Breast epithelium (tissue), 4 donors: ENCODE measurements around the gene SUZ12. TPM values are rescaled to one million over a fixed set of nuclear protein-coding genes. Genes with fewer than 3 reads are reported as not detected.
"Not testable (repeated sequence)": the region's sequence is repeated elsewhere in the genome, so short reads cannot be mapped to it uniquely, and the experiment has no call there.

Experiments used
- DNase-seq, 2 donors: peaks; one replicate each; pipeline ENCODE4 v3.0.0-alpha.2; 2019; ENCODE audit warnings: low spot score in 2 of 2
- H3K27ac ChIP-seq, 2 donors: fragments of 200-600 bp; sonication (generic) in 1 of 2; one replicate each; pipeline ENCODE4 v1.5.1; 2016 to 2019; ENCODE audit warnings: mild to moderate bottlenecking in 1 of 2
- H3K27me3 ChIP-seq, 2 donors: fragments of 200-600 bp; sonication (generic) in 1 of 2; one replicate each; pipeline versions ENCODE4 v1.5.1 to v1.6.0; 2017 to 2019; ENCODE audit warnings: control low read depth in 1 of 2, mild to moderate bottlenecking in 1 of 2
- H3K36me3 ChIP-seq: fragments of 200-600 bp; one replicate; pipeline ENCODE4 v1.5.1; 2019
- H3K4me1 ChIP-seq, 2 donors: fragments of 200-600 bp; sonication (generic); one replicate each; pipeline ENCODE4 v1.5.1; 2016 to 2019; ENCODE audit warnings: control low read depth in 1 of 2
- H3K4me3 ChIP-seq, 3 donors: fragments of 200-600 bp; sonication (generic); 1 replicate in 2 of 3; 2 replicates in 1 of 3; pipeline ENCODE4 v1.5.1; 2016 to 2019; ENCODE audit warnings: mild to moderate bottlenecking in 3 of 3, moderate library complexity in 2 of 3
- H3K9me3 ChIP-seq, 2 donors: fragments of 200-600 bp; sonication (generic) in 1 of 2; one replicate each; pipeline ENCODE4 v1.5.1; 2016 to 2019; ENCODE audit warnings: control low read depth in 1 of 2
- POLR2A ChIP-seq: fragments of 450-650 bp; IDR thresholded peaks from one replicate; pipeline ENCODE4 v1.6.1; 2016; ENCODE audit warnings: antibody characterized with exemption, mild to moderate bottlenecking, moderate library complexity
- POLR2AphosphoS5 ChIP-seq, 3 donors: sonication (generic); formaldehyde crosslinking; IDR thresholded peaks; one replicate each; pipeline ENCODE4 v1.6.1; 2017; ENCODE audit warnings: antibody characterized with exemption in 3 of 3
- intact Hi-C: fragments of 100-400 bp; cut with DNase I; formaldehyde crosslinking; loops from one replicate; pipeline ENCODE4 v1.15.1; 2023; ENCODE audit warnings: low total_unique reads
- total RNA-seq, 3 donors: library from RNA; depleted of rRNA; stranded (reverse); fragments of >200 nt; gene quantifications; one replicate each; pipeline ENCODE4 v1.1.0, GENCODE V29; 2016
- TF ChIP-seq, protein P1 (sequence below), 3 donors: fragments of 450-650 bp; IDR thresholded peaks; one replicate each; pipeline ENCODE4 v1.5.1; 2016 to 2017; ENCODE audit warnings: antibody characterized with exemption in 3 of 3, mild to moderate bottlenecking in 3 of 3, moderate library complexity in 3 of 3

SUZ12 gene
- total RNA-seq, 3 donors from 2014 or later = 17.9 to 25.9 (median 21.0) TPM

GRCh38 chr17:31917065-31917529, 19.7 kb upstream of the SUZ12 start:
- TF ChIP-seq POLR2AphosphoS5 (IDR thresholded peaks at IDR 0.05) = no peak
- no peak for TF ChIP-seq POLR2A
- TF ChIP-seq, protein P1, sequence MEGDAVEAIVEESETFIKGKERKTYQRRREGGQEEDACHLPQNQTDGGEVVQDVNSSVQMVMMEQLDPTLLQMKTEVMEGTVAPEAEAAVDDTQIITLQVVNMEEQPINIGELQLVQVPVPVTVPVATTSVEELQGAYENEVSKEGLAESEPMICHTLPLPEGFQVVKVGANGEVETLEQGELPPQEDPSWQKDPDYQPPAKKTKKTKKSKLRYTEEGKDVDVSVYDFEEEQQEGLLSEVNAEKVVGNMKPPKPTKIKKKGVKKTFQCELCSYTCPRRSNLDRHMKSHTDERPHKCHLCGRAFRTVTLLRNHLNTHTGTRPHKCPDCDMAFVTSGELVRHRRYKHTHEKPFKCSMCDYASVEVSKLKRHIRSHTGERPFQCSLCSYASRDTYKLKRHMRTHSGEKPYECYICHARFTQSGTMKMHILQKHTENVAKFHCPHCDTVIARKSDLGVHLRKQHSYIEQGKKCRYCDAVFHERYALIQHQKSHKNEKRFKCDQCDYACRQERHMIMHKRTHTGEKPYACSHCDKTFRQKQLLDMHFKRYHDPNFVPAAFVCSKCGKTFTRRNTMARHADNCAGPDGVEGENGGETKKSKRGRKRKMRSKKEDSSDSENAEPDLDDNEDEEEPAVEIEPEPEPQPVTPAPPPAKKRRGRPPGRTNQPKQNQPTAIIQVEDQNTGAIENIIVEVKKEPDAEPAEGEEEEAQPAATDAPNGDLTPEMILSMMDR (IDR thresholded peaks at IDR 0.05) = no peak
- Histone ChIP-seq H3K27me3 (peaks cover 0 to 15% of the 10 kb centered on the region in 2 donors), H3K36me3 (no peaks in the 10 kb centered on the region), H3K27ac (no peak overlapping the region), H3K9me3 (no peaks in the 10 kb centered on the region), H3K4me1 (no peaks in the 10 kb centered on the region), H3K4me3 (no peak overlapping the region)
- no peak for DNase-seq
- intact Hi-C loops = no loop called here

DNA sequence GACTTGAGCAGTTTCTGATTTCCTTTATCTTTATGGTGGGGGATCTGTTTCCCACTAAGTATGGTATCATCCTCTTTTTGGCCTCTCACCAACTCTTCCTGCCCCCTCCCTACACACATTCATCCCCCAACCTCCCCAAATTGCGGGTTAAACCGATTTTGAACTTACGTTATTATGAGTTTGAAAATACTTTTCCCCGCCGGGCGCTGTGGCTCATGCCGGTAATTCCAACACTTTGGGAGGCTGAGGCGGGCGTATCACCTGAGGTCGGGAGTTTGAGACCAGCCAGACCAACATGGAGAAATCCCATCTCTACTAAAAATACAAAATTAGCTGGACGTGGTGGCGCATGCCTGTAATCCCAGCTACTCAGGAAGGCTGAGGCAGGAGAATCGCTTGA, 19.1 kb upstream of the SUZ12 start:
- DNase-seq, H3K9me3 ChIP-seq, intact Hi-C loops, H3K4me1 ChIP-seq, H3K27ac ChIP-seq, H3K36me3 ChIP-seq, H3K4me3 ChIP-seq: not testable (repeated sequence)
- H3K27me3 ChIP-seq = peaks cover 0 to 15% of the 10 kb centered on the region in 2 donors

DNA sequence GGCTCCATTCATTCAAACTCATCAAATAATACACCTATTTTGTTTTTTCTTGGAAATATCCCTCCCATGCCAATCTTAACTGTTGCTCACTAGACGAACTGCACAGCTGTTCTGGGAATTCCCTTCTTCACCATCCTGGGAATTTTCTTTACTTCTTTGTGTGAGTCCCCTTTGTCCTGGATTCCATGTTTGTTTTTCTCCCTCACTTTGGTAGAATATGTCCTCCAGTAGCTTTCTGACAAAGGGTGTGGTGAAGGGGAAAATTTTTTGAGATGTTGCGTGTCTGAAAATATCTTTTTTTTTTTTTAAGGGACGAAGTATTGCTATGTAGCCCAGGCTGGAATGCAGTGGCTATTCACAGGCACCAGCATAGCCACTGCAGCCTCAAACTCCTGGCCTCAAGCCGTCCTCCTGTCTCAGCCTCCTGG, 18.1 kb upstream of the SUZ12 start:
- no peak overlapping the region for H3K4me3 ChIP-seq
- no peaks in the 10 kb centered on the region for H3K9me3 ChIP-seq
- intact Hi-C loops = no loop called here
- no peak for TF ChIP-seq POLR2AphosphoS5 (IDR thresholded peaks at IDR 0.05)
- TF ChIP-seq, protein P1 (IDR thresholded peaks at IDR 0.05) = no peak
- no peak for TF ChIP-seq POLR2A
- H3K27me3 ChIP-seq = peaks cover 0 to 15% of the 10 kb centered on the region in 2 donors
- H3K36me3 ChIP-seq = no peaks in the 10 kb centered on the region
- H3K27ac ChIP-seq = no peak overlapping the region
- no peak for DNase-seq
- no peaks in the 10 kb centered on the region for H3K4me1 ChIP-seq

DNA sequence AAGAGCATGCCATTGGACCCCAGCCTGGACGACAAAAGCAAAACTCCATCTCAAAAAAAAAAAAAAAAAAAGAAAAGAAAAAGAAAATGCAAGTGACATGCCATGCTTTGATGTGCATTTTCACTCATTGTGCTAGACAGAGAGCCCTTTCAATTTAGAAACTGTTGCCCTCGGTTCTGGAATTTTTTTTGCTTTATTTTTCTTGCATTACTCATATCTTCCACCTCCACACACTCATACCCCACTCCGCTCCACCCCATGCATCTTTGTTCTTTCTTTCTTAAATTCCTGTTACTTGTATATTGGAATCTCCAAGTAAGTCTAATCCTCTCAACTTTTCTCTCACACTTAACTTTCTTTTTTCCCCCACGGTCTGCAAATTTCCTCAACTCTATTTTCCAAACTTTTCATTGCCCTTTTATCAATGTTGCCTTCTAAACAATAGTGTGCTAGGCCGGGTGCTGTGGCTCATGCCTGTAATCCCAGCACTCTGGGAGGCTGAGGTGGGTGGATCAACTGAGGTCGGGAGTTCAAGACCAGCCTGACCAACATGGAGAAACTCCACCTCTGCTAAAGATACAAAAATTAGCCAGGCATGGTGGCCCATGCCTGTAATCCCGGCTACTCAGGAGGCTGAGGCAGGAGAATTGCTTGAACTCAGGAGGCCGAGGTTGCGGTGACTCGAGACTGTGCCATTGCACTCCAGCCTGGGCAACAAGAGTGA, 16.8 kb upstream of the SUZ12 start:
- Histone ChIP-seq H3K27ac (no peak overlapping the region), H3K9me3 (no peaks in the 10 kb centered on the region), H3K4me3 (no peak overlapping the region), H3K4me1 (no peaks in the 10 kb centered on the region), H3K36me3 (no peaks in the 10 kb centered on the region), H3K27me3 (peaks cover 0 to 15% of the 10 kb centered on the region in 2 donors)
- intact Hi-C loops = no loop called here
- DNase-seq = no peak
- TF ChIP-seq, protein P1 (IDR thresholded peaks at IDR 0.05) = no peak
- no peak for TF ChIP-seq POLR2AphosphoS5 (IDR thresholded peaks at IDR 0.05)
- no peak for TF ChIP-seq POLR2A

GRCh38 chr17:31926100-31926729, 10.6 kb upstream of the SUZ12 start:
- Histone ChIP-seq H3K27me3 (no peaks in the 10 kb centered on the region), H3K36me3 (no peaks in the 10 kb centered on the region), H3K27ac (no peak overlapping the region), H3K9me3 (no peaks in the 10 kb centered on the region), H3K4me1 (no peaks in the 10 kb centered on the region), H3K4me3 (no peak overlapping the region)
- intact Hi-C loops = no loop called here
- no peak for DNase-seq
- TF ChIP-seq, protein P1 (IDR thresholded peaks at IDR 0.05) = no peak
- TF ChIP-seq POLR2AphosphoS5 (IDR thresholded peaks at IDR 0.05) (no peak), POLR2A (no peak)
